HepG2 (cell line): ENCODE data around the gene ZNF500. TPM values are rescaled to one million over a fixed set of nuclear protein-coding genes. Genes with fewer than 3 reads are reported as not detected.
A peak's percentile ranks its signal among the peaks of the same experiment; 100 is the strongest.

Experiments used
- ATAC-seq: fragments of 200-7000 bp; cut with Tn5 transposase; 3 replicates; pipeline ENCODE4 v1.9.1; 2020; ENCODE audit warnings: mild to moderate bottlenecking, moderate library complexity
- BruUV-seq: library from RNA; stranded (reverse); fragments of 400-500 nt; replicated peaks from 2 replicates; lab custom pipeline; 2021; lab: Mats Ljungman, UMichigan
- CTCF ChIA-PET: fragments of 300-600 bp; formaldehyde crosslinking; extraction: SDS; loops from one replicate; lab custom pipeline; 2021; ENCODE audit warnings: low total read pairs, inconsistent platforms, low intra/inter-chr PET ratio; lab: Yijun Ruan, JAX
- POLR2A ChIA-PET: fragments of 350-600 bp; sonication (Branson Sonifier 250); formaldehyde crosslinking; loops from one replicate; lab custom pipeline; 2020; ENCODE audit warnings: antibody characterized with exemption, inconsistent platforms; lab: Yijun Ruan, JAX
- DNase-seq: peaks from one replicate; pipeline ENCODE4 v3.0.0-alpha.2; 2015; ENCODE audit warnings: low spot score
- FAIRE-seq: peaks from 3 replicates; lab custom pipeline; 2011; peaks lifted over from hg19 to GRCh38; lab: Jason Lieb, UNC
- H2AFZ ChIP-seq: one replicate; pipeline ENCODE4 v1.6.1; 2011; ENCODE audit warnings: low read length, inconsistent platforms
- H3K27ac ChIP-seq: fragments of 300-600 bp; 3 replicates; pipeline ENCODE4 v1.8.0; 2011; ENCODE audit warnings: mixed run types, mild to moderate bottlenecking, mixed read lengths, low read length, inconsistent platforms; ENCODE audit not compliant: insufficient read depth; ENCODE audit errors: extremely low read length
- H3K27me3 ChIP-seq, 2 experiments: fragments of 200-600 bp in 1 of 2; 2 replicates in 1 of 2; 3 replicates in 1 of 2; pipeline versions ENCODE4 v1.6.0 to v1.8.0; 2011; ENCODE audit warnings: low read length in 2 of 2, mild to moderate bottlenecking in 2 of 2, moderate library complexity in 2 of 2, inconsistent platforms in 1 of 2; ENCODE audit not compliant: insufficient read depth in 2 of 2, control insufficient read depth in 1 of 2
- H3K36me3 ChIP-seq, 2 experiments: fragments of 200-600 bp in 1 of 2; replicated peaks in 1 of 2; 2 replicates in 1 of 2; 3 replicates in 1 of 2; pipeline versions ENCODE4 v1.5.1 to v1.8.0; 2011; ENCODE audit warnings: low read length in 2 of 2, inconsistent platforms in 1 of 2; ENCODE audit not compliant: insufficient read depth in 2 of 2, control insufficient read depth in 1 of 2
- H3K4me1 ChIP-seq: 2 replicates; pipeline ENCODE4 v1.5.1; 2012; ENCODE audit warnings: low read length, inconsistent platforms; ENCODE audit not compliant: insufficient read depth
- H3K4me2 ChIP-seq: 2 replicates; pipeline ENCODE4 v1.6.0; 2011; ENCODE audit warnings: low read depth, low read length, inconsistent platforms
- H3K4me3 ChIP-seq, 3 experiments: fragments of 200-600 bp in 1 of 3; sonication (generic), shearing (Covaris generic) in 1 of 3; replicated peaks in 1 of 3; 2 replicates each; pipeline ENCODE4 v1.5.1; 2011 to 2016; ENCODE audit warnings: low read length in 3 of 3, inconsistent platforms in 2 of 3, low read depth in 2 of 3, mild to moderate bottlenecking in 2 of 3, control low read depth in 1 of 3, mixed read lengths in 1 of 3; ENCODE audit not compliant: insufficient read depth in 1 of 3
- H3K79me2 ChIP-seq: one replicate; pipeline ENCODE4 v1.6.1; 2011; ENCODE audit warnings: low read length, inconsistent platforms; ENCODE audit not compliant: insufficient read depth
- H3K9ac ChIP-seq: 2 replicates; pipeline ENCODE4 v1.6.0; 2011; ENCODE audit warnings: mild to moderate bottlenecking, low read depth, low read length, inconsistent platforms; ENCODE audit not compliant: insufficient read depth
- H3K9me3 ChIP-seq: 2 replicates; pipeline ENCODE4 v1.5.1; 2012; ENCODE audit warnings: mild to moderate bottlenecking, low read length
- H4K20me1 ChIP-seq: 2 replicates; pipeline ENCODE4 v1.6.0; 2011; ENCODE audit warnings: inconsistent platforms, mild to moderate bottlenecking, low read length, moderate library complexity; ENCODE audit not compliant: insufficient read depth
- AGO1 ChIP-seq: fragments of 200-400 bp; formaldehyde crosslinking; IDR thresholded peaks from 2 replicates; pipeline ENCODE4 v1.6.1; 2017; ENCODE audit warnings: mild to moderate bottlenecking, low read depth, low read length, moderate library complexity; ENCODE audit not compliant: poor library complexity, severe bottlenecking
- CCDC6 ChIP-seq: sonication (generic); formaldehyde crosslinking; IDR thresholded peaks from 2 replicates; pipeline ENCODE4 v1.8.1; 2022; ENCODE audit warnings: mild to moderate bottlenecking, missing genetic modification reagents, moderate library complexity
- MBD4 ChIP-seq: IDR thresholded peaks from 2 replicates; pipeline ENCODE4 v1.6.1; 2012; ENCODE audit warnings: low read length, inconsistent platforms, borderline replicate concordance
- NFYC ChIP-seq: IDR thresholded peaks from 2 replicates; pipeline ENCODE4 v1.6.1; 2016; ENCODE audit warnings: missing genetic modification reagents, missing compliant biosample characterization
- POLR2G ChIP-seq: fragments of 200-400 bp; formaldehyde crosslinking; IDR thresholded peaks from 2 replicates; pipeline ENCODE4 v1.6.1; 2018; ENCODE audit warnings: mild to moderate bottlenecking, low read depth, low read length, moderate library complexity
- TEAD3 ChIP-seq: optimal IDR thresholded peaks from 2 replicates; pipeline ENCODE3; 2016; ENCODE audit warnings: borderline replicate concordance
- USF2 ChIP-seq, 2 experiments: sonication (generic) in 1 of 2; formaldehyde crosslinking in 1 of 2; IDR thresholded peaks; 2 replicates each; pipeline versions ENCODE4 v1.5.1 to v1.6.1; 2011 to 2020; ENCODE audit warnings: borderline replicate concordance in 1 of 2, low read depth in 1 of 2, low read length in 1 of 2, mild to moderate bottlenecking in 1 of 2, missing genetic modification reagents in 1 of 2, moderate library complexity in 1 of 2
- ZNF512 ChIP-seq: sonication (generic); formaldehyde crosslinking; IDR thresholded peaks from 2 replicates; pipeline ENCODE4 v1.4.0; 2020; ENCODE audit warnings: mild to moderate bottlenecking, missing genetic modification reagents
- ZNF512B ChIP-seq: sonication (generic); formaldehyde crosslinking; IDR thresholded peaks from 2 replicates; pipeline ENCODE4 v1.5.1; 2020; ENCODE audit warnings: missing genetic modification reagents, mild to moderate bottlenecking, borderline replicate concordance
- ZNF839 ChIP-seq: sonication (generic); formaldehyde crosslinking; IDR thresholded peaks from 2 replicates; pipeline ENCODE4 v1.4.0; 2020; ENCODE audit warnings: missing genetic modification reagents, mild to moderate bottlenecking, borderline replicate concordance
- WGBS: methylation state at CpG from one replicate; pipeline ENCODE4 v1.1.6; 2017; ENCODE audit warnings: low lambda C conversion rate; 5-methylcytosine and 5-hydroxymethylcytosine counted together
- in situ Hi-C: cut with HindIII; loops from 2 replicates; pipeline ENCODE4 v1.10.0; 2017; ENCODE audit warnings: low pct_unique_long_range_greater_than_20kb; ENCODE audit not compliant: extremely low pct_ligation_motif_present
- intact Hi-C: fragments of 100-400 bp; cut with micrococcal nuclease; formaldehyde crosslinking; loops from one replicate; pipeline ENCODE4 v1.10.0; 2022; ENCODE audit not compliant: unreplicated experiment
- polyA plus RNA-seq, 8 experiments: library from polyadenylated mRNA; depleted of rRNA in 3 of 8; stranded (reverse) in 7 of 8; unstranded in 1 of 8; fragments of >200 nt; fragmentation: Illumina TruSeq in 4 of 8; extraction: Trizol in 4 of 8; gene quantifications; 2 replicates each; pipeline versions ENCODE4 v1.2.1 to v1.2.3, GENCODE V29; 2011 to 2016; ENCODE audit warnings: low read depth in 4 of 8, missing spikeins in 1 of 8, mixed read lengths in 1 of 8; ENCODE audit not compliant: insufficient read depth in 1 of 8
- total RNA-seq, 5 experiments: library from RNA; depleted of rRNA; stranded (reverse); fragments of >200 nt; fragmentation: Illumina TruSeq; extraction: Trizol; gene quantifications; 2 replicates each; pipeline ENCODE4 v1.2.3, GENCODE V29; 2016; ENCODE audit warnings: low read depth in 1 of 5

The ZNF500 gene
- total and polyA plus RNA-seq, 2 of the 13 experiments (the other 11 are each of a cell fraction or from before 2014, with no cell fraction given) = 6.1 to 12.2 TPM

GRCh38 chr16:4746991-4747574, 19.9 kb downstream of the ZNF500 start (continued):
- TF ChIP-seq ZNF512 (CRISPR knock-in tag) = no peak
- no peak for TF ChIP-seq TEAD3

- in situ Hi-C loops = no loop called here
Measured at GRCh38 chr16:4746215-4746614, 20.7 kb downstream of the ZNF500 start.

GRCh38 chr16:4745274-4745569, 21.7 kb downstream of the ZNF500 start:
- Histone ChIP-seq H3K36me3 (no peaks in the 10 kb centered on the region), H3K9ac (no peak overlapping the region), H3K9me3 (no peaks in the 10 kb centered on the region), H3K4me2 (no peak overlapping the region), H3K27me3 (no peaks in the 10 kb centered on the region), H4K20me1 (no peaks in the 10 kb centered on the region), H2AFZ (no peak overlapping the region), H3K4me3 (no peak overlapping the region), H3K27ac (no peak overlapping the region), H3K79me2 (no peaks in the 10 kb centered on the region), H3K4me1 (peaks cover 14% of the 10 kb centered on the region)
- DNase-seq = no peak
- in situ Hi-C loops (no loop called here), intact Hi-C loops (no loop called here)
- FAIRE-seq = no peak
- ChIA-PET CTCF (no interaction called here), POLR2A (no interaction called here)
- 72% methylated on average over 2 of the region's 3 CpGs for WGBS
- TF ChIP-seq CCDC6 (CRISPR knock-in tag) (no peak), POLR2G (0 out of 2 replicates have a peak, but pooled peaks have one; percentile 25), USF2 (IDR thresholded peaks at IDR 0.05; ENCODE audit: low read depth, low read length) (peak; percentile 60), USF2 (CRISPR knock-in tag; IDR thresholded peaks at IDR 0.05; ENCODE audit: borderline replicate concordance) (peak; percentile 79; the same call in 1 of the 2 replicates), NFYC (CRISPR knock-in tag) (peak; percentile 58; the same call in 1 of the 2 replicates), ZNF512B (CRISPR knock-in tag) (no peak), MBD4 (no peak)
- ATAC-seq = no peak
- BruUV-seq = no TSS peak

More at GRCh38 chr16:4746215-4746614, 20.7 kb downstream of the ZNF500 start:
- H2AFZ ChIP-seq = no peak overlapping the region
- H3K4me3 ChIP-seq = no peak overlapping the region
- 80% methylated on average over 7 of the region's 8 CpGs for WGBS
- H3K27ac ChIP-seq = no peak overlapping the region
- H3K9ac ChIP-seq = no peak overlapping the region
- ChIA-PET POLR2A (no interaction called here), CTCF (no interaction called here)
- TF ChIP-seq AGO1 (peak; percentile 3), ZNF839 (CRISPR knock-in tag) (no peak)
- peaks cover 14% of the 10 kb centered on the region for H3K4me1 ChIP-seq
- H3K4me2 ChIP-seq = no peak overlapping the region
- H4K20me1 ChIP-seq = no peaks in the 10 kb centered on the region
- no TSS peak for BruUV-seq
- H3K27me3 ChIP-seq = no peaks in the 10 kb centered on the region
- ATAC-seq = no peak
- intact Hi-C loops = no loop called here
- no peak for FAIRE-seq
- DNase-seq = no peak
- no peaks in the 10 kb centered on the region for H3K79me2 ChIP-seq
- no peaks in the 10 kb centered on the region for H3K9me3 ChIP-seq
- H3K36me3 ChIP-seq = peaks cover 3 to 6% of the 10 kb centered on the region in 2 experiments; a peak in 4 of 5 replicates
